Liver (tissue), 9 donors: ENCODE data around the gene KRTAP4-2. TPM values are rescaled to one million over a fixed set of nuclear protein-coding genes. Genes with fewer than 3 reads are reported as not detected.

Experiments
- DNase-seq: peaks from one replicate; pipeline ENCODE4 v3.0.0-alpha.2; 2017; ENCODE audit warnings: low spot score
- H3K27ac ChIP-seq, 2 donors: one replicate each; pipeline ENCODE4 v1.7.0; 2013; ENCODE audit warnings: inconsistent platforms in 2 of 2, low read length in 2 of 2, control low read depth in 1 of 2, low read depth in 1 of 2, mild to moderate bottlenecking in 1 of 2
- H3K27me3 ChIP-seq, 4 donors: one replicate each; pipeline versions ENCODE4 v1.6.1 to v1.7.0; 2013; ENCODE audit warnings: low read length in 3 of 4, inconsistent platforms in 1 of 4, mild to moderate bottlenecking in 1 of 4, moderate library complexity in 1 of 4; ENCODE audit not compliant: control insufficient read depth in 4 of 4, insufficient read depth in 4 of 4
- H3K36me3 ChIP-seq, 4 donors: one replicate each; pipeline versions ENCODE4 v1.6.1 to v1.7.0; 2013; ENCODE audit warnings: low read length in 3 of 4, mild to moderate bottlenecking in 3 of 4, low read depth in 1 of 4, moderate library complexity in 1 of 4; ENCODE audit not compliant: control insufficient read depth in 4 of 4, insufficient read depth in 3 of 4
- H3K4me1 ChIP-seq, 4 donors: one replicate each; pipeline versions ENCODE4 v1.6.1 to v1.7.0; 2013; ENCODE audit warnings: low read length in 3 of 4, mild to moderate bottlenecking in 3 of 4, moderate library complexity in 1 of 4; ENCODE audit not compliant: control insufficient read depth in 4 of 4, insufficient read depth in 4 of 4
- H3K4me3 ChIP-seq, 3 donors: one replicate each; pipeline versions ENCODE4 v1.6.1 to v1.7.0; 2013; ENCODE audit warnings: low read length in 3 of 3, control low read depth in 1 of 3, low read depth in 1 of 3, mild to moderate bottlenecking in 1 of 3
- H3K9ac ChIP-seq, 2 donors: one replicate each; pipeline ENCODE4 v1.7.0; 2013; ENCODE audit warnings: low read length in 2 of 2, mild to moderate bottlenecking in 2 of 2, moderate library complexity in 2 of 2, control low read depth in 1 of 2, low read depth in 1 of 2
- H3K9me3 ChIP-seq, 4 donors: one replicate each; pipeline versions ENCODE4 v1.6.1 to v1.7.0; 2013; ENCODE audit warnings: low read length in 3 of 4; ENCODE audit not compliant: control insufficient read depth in 4 of 4
- EGR1 ChIP-seq, 2 donors: IDR thresholded peaks; 2 replicates each; pipeline ENCODE4 v1.6.1; 2016 to 2018; ENCODE audit warnings: antibody characterized with exemption in 2 of 2, low read depth in 2 of 2
- FOXA1 ChIP-seq: IDR thresholded peaks from 2 replicates; pipeline ENCODE4 v1.6.1; 2016; ENCODE audit warnings: antibody characterized with exemption
- FOXA2 ChIP-seq: IDR thresholded peaks from 2 replicates; pipeline ENCODE4 v1.6.1; 2016; ENCODE audit warnings: antibody characterized with exemption
- GABPA ChIP-seq, 2 donors: IDR thresholded peaks in 1 of 2; conservative IDR thresholded peaks in 1 of 2; 2 replicates each; pipeline ENCODE4 v1.6.1; 2016; ENCODE audit warnings: antibody characterized with exemption in 2 of 2, mild to moderate bottlenecking in 1 of 2, moderate library complexity in 1 of 2
- HNF4A ChIP-seq, 2 donors: conservative IDR thresholded peaks; 2 replicates each; pipeline ENCODE4 v1.6.1; 2016; ENCODE audit warnings: antibody characterized with exemption in 2 of 2, mild to moderate bottlenecking in 2 of 2
- HNF4G ChIP-seq: IDR thresholded peaks from 2 replicates; pipeline ENCODE4 v1.6.1; 2016; ENCODE audit warnings: antibody characterized with exemption
- JUND ChIP-seq, 2 donors: IDR thresholded peaks; 2 replicates each; pipeline ENCODE4 v1.6.1; 2016; ENCODE audit warnings: antibody characterized with exemption in 2 of 2
- NR2F2 ChIP-seq: IDR thresholded peaks from 2 replicates; pipeline ENCODE4 v1.6.1; 2016; ENCODE audit warnings: antibody characterized with exemption
- RAD21 ChIP-seq, 2 donors: IDR thresholded peaks; 2 replicates each; pipeline ENCODE4 v1.6.1; 2016; ENCODE audit warnings: antibody characterized with exemption in 2 of 2, mild to moderate bottlenecking in 2 of 2
- RXRA ChIP-seq, 2 donors: IDR thresholded peaks; 2 replicates each; pipeline ENCODE4 v1.6.1; 2017 to 2018; ENCODE audit warnings: antibody characterized with exemption in 2 of 2, mild to moderate bottlenecking in 1 of 2
- SP1 ChIP-seq: IDR thresholded peaks from 2 replicates; pipeline ENCODE4 v1.6.1; 2018; ENCODE audit warnings: antibody characterized with exemption, mild to moderate bottlenecking
- TAF1 ChIP-seq: conservative IDR thresholded peaks from 2 replicates; pipeline ENCODE4 v1.6.1; 2016; ENCODE audit warnings: antibody characterized with exemption, mild to moderate bottlenecking
- YY1 ChIP-seq: IDR thresholded peaks from 2 replicates; pipeline ENCODE4 v1.6.1; 2016; ENCODE audit warnings: antibody characterized with exemption, mild to moderate bottlenecking
- WGBS: extraction: QIAGEN DNeasy Blood & Tissue Kit; methylation state at CpG from one replicate; pipeline ENCODE4 v1.1.7; 2013; 5-methylcytosine and 5-hydroxymethylcytosine counted together
- polyA plus RNA-seq, 2 donors: library from polyadenylated mRNA; stranded (reverse) in 1 of 2; unstranded in 1 of 2; fragments of 200-250 nt in 1 of 2; fragments of >200 nt in 1 of 2; fragmentation: Nextera tagmentation in 1 of 2; extraction: Ambion mirVana in 1 of 2; gene quantifications; one replicate each; pipeline versions ENCODE4 v1.2.1 to v1.2.3, GENCODE V29; 2013 to 2015
- total RNA-seq, 2 donors: library from RNA; depleted of rRNA; stranded (reverse); fragments of >200 nt; gene quantifications; one replicate each; pipeline ENCODE4 v1.2.3, GENCODE V29; 2014
- TF ChIP-seq, protein P1 (sequence below): IDR thresholded peaks from 2 replicates; pipeline ENCODE4 v1.6.1; 2016; ENCODE audit warnings: antibody characterized with exemption, mild to moderate bottlenecking
- TF ChIP-seq, protein P2 (sequence below): IDR thresholded peaks from 2 replicates; pipeline ENCODE4 v1.6.1; 2016; ENCODE audit warnings: antibody characterized with exemption
- donor health status: healthy.
- donor health status: healthy.
- donor health status: healthy.
- donor health status: healthy.
- donor health status: healthy.

KRTAP4-2 gene
- total and polyA plus RNA-seq, 4 donors, result not detected

DNA sequence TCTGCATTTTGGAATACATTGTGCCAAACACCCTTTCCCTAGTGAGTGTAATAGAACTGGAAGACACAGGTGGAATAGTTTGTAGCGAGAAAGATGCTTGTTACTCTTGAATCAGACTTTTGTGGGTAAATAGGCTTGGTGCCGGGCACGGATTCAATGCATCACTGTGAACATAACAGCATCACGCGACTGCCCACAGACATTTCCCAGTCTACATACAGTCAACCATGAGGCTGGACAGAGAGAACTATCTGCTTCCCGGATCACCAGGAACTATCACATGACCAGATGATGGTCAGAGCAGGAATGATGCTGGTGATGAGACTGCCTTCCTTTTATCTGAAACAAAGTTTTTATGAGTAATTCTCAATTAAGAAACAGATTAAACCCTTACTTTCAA, 48.0 kb upstream of the KRTAP4-2 start:
- Histone ChIP-seq H3K27ac (no peak overlapping the region), H3K27me3 (peaks cover 0 to 5% (median 0%) of the 10 kb centered on the region in 4 donors), H3K36me3 (no peaks in the 10 kb centered on the region), H3K9ac (no peak overlapping the region), H3K4me1 (no peaks in the 10 kb centered on the region), H3K9me3 (peaks cover 0 to 3% (median 0%) of the 10 kb centered on the region in 4 donors), H3K4me3 (no peak overlapping the region)
- no peak for DNase-seq
- 91% methylated on average over 6 of the region's 6 CpGs for WGBS
- TF ChIP-seq, protein P1, sequence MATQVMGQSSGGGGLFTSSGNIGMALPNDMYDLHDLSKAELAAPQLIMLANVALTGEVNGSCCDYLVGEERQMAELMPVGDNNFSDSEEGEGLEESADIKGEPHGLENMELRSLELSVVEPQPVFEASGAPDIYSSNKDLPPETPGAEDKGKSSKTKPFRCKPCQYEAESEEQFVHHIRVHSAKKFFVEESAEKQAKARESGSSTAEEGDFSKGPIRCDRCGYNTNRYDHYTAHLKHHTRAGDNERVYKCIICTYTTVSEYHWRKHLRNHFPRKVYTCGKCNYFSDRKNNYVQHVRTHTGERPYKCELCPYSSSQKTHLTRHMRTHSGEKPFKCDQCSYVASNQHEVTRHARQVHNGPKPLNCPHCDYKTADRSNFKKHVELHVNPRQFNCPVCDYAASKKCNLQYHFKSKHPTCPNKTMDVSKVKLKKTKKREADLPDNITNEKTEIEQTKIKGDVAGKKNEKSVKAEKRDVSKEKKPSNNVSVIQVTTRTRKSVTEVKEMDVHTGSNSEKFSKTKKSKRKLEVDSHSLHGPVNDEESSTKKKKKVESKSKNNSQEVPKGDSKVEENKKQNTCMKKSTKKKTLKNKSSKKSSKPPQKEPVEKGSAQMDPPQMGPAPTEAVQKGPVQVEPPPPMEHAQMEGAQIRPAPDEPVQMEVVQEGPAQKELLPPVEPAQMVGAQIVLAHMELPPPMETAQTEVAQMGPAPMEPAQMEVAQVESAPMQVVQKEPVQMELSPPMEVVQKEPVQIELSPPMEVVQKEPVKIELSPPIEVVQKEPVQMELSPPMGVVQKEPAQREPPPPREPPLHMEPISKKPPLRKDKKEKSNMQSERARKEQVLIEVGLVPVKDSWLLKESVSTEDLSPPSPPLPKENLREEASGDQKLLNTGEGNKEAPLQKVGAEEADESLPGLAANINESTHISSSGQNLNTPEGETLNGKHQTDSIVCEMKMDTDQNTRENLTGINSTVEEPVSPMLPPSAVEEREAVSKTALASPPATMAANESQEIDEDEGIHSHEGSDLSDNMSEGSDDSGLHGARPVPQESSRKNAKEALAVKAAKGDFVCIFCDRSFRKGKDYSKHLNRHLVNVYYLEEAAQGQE, result no peak
- TF ChIP-seq TAF1 (no peak), FOXA1 (no peak), EGR1 (IDR thresholded peaks at IDR 0.05; ENCODE audit: low read depth in 2 of 2) (no peak), NR2F2 (no peak), FOXA2 (no peak), YY1 (no peak), RXRA (IDR thresholded peaks at IDR 0.05) (no peak), HNF4G (no peak), GABPA (IDR thresholded peaks at IDR 0.05 in 1 of 2, conservative IDR thresholded peaks at IDR 0.05 in 1 of 2) (no peak), JUND (IDR thresholded peaks at IDR 0.05) (no peak), SP1 (no peak)
- TF ChIP-seq, protein P2, sequence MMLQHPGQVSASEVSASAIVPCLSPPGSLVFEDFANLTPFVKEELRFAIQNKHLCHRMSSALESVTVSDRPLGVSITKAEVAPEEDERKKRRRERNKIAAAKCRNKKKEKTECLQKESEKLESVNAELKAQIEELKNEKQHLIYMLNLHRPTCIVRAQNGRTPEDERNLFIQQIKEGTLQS, result no peak

DNA sequence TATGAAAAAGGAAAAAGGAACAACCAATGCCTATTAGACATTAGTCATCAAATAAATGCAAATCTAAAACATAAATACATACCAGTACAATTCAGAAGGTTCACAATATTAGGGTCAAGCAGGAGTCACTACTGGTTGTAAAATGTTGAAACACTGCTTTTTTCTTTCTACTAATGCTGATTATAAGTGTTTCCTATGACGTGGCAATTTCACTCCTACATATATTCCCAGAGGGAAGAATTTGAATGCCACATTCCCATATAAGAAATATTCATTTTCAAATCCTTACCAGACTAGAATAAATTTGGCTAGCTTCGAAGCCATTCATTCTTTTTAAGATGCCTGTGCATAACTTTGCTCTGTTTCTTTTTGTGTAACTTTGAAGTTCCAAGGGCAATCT, 45.8 kb upstream of the KRTAP4-2 start:
- H3K9ac ChIP-seq, result no peak overlapping the region
- H3K36me3 ChIP-seq, result no peaks in the 10 kb centered on the region
- no peak overlapping the region for H3K4me3 ChIP-seq
- WGBS, result 65% methylated on average over 2 of the region's 2 CpGs
- no peak for DNase-seq
- no peaks in the 10 kb centered on the region for H3K4me1 ChIP-seq
- TF ChIP-seq HNF4A (conservative IDR thresholded peaks at IDR 0.05) (no peak), RAD21 (IDR thresholded peaks at IDR 0.05) (no peak)
- TF ChIP-seq, protein P2, result no peak
- no peak overlapping the region for H3K27ac ChIP-seq
- H3K9me3 ChIP-seq, result peaks cover 0 to 3% (median 0%) of the 10 kb centered on the region in 4 donors
- peaks cover 0 to 5% (median 0%) of the 10 kb centered on the region in 4 donors for H3K27me3 ChIP-seq

DNA sequence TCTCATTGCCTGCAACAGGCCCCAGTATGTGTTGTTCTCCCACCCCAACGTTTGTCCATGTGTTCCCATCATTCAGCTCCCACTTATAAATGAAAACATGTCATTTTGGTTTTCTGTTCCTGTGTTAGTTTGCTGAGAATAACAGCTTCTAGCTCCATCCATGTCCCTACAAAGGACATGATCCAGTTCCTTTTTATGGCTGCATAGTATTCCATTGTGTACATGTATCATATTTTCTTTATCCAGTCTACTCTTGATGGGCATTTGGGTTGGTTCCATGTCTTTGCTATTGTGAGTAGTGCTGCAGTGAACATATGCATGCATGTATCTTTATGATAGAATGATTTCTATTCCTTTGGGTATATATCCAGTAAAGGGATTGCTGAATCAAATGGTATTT, 37.7 kb upstream of the KRTAP4-2 start:
- TF ChIP-seq GABPA (IDR thresholded peaks at IDR 0.05 in 1 of 2, conservative IDR thresholded peaks at IDR 0.05 in 1 of 2) (no peak), HNF4G (no peak), EGR1 (IDR thresholded peaks at IDR 0.05; ENCODE audit: low read depth in 2 of 2) (no peak), FOXA1 (no peak)
- TF ChIP-seq, protein P1, result no peak
- TF ChIP-seq, protein P2, result no peak
- no peaks in the 10 kb centered on the region for H3K9me3 ChIP-seq
- no peak for DNase-seq
- WGBS, result 61% methylated on average over 1 of the region's 1 CpG
- H3K4me1 ChIP-seq, result no peaks in the 10 kb centered on the region
- no peak overlapping the region for H3K4me3 ChIP-seq
- H3K27me3 ChIP-seq, result peaks cover 0 to 3% (median 0%) of the 10 kb centered on the region in 4 donors
- no peak overlapping the region for H3K9ac ChIP-seq
- H3K36me3 ChIP-seq, result no peaks in the 10 kb centered on the region
- H3K27ac ChIP-seq, result no peak overlapping the region
